ENCODE results near the gene IFITM5.
"Not testable (repeated sequence)": the region's sequence is repeated elsewhere in the genome, so short reads cannot be mapped to it uniquely, and the experiment has no call there.

IFITM5 gene

GRCh38 chr11:324156-324555 is 24.8 kb upstream of the IFITM5 start:
- TF ChIP-seq, protein P1, sequence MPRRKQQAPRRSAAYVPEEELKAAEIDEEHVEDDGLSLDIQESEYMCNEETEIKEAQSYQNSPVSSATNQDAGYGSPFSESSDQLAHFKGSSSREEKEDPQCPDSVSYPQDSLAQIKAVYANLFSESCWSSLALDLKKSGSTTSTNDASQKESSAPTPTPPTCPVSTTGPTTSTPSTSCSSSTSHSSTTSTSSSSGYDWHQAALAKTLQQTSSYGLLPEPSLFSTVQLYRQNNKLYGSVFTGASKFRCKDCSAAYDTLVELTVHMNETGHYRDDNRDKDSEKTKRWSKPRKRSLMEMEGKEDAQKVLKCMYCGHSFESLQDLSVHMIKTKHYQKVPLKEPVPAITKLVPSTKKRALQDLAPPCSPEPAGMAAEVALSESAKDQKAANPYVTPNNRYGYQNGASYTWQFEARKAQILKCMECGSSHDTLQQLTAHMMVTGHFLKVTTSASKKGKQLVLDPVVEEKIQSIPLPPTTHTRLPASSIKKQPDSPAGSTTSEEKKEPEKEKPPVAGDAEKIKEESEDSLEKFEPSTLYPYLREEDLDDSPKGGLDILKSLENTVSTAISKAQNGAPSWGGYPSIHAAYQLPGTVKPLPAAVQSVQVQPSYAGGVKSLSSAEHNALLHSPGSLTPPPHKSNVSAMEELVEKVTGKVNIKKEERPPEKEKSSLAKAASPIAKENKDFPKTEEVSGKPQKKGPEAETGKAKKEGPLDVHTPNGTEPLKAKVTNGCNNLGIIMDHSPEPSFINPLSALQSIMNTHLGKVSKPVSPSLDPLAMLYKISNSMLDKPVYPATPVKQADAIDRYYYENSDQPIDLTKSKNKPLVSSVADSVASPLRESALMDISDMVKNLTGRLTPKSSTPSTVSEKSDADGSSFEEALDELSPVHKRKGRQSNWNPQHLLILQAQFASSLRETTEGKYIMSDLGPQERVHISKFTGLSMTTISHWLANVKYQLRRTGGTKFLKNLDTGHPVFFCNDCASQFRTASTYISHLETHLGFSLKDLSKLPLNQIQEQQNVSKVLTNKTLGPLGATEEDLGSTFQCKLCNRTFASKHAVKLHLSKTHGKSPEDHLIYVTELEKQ (tag by site-specific recombination; IDR thresholded peaks at IDR 0.05; ENCODE audit: borderline replicate concordance) = no peak
- TF ChIP-seq ZNF37A (tag by site-specific recombination; IDR thresholded peaks at IDR 0.05) (no peak), HOXD13 (CRISPR knock-in tag; IDR thresholded peaks at IDR 0.05; ENCODE audit: borderline replicate concordance) (no peak), GLI4 (tag by site-specific recombination; IDR thresholded peaks at IDR 0.05) (no peak), ZSCAN16 (tag by site-specific recombination; IDR thresholded peaks at IDR 0.05) (no peak), ZNF248 (tag by site-specific recombination; IDR thresholded peaks at IDR 0.05) (no peak), ZNF354C (tag by site-specific recombination; IDR thresholded peaks at IDR 0.05; ENCODE audit: borderline replicate concordance, low read depth) (no peak), ZBTB7A (tag by site-specific recombination; IDR thresholded peaks at IDR 0.05; ENCODE audit: low read depth) (no peak), ZNF560 (tag by site-specific recombination; IDR thresholded peaks at IDR 0.05; ENCODE audit: borderline replicate concordance) (no peak)
- TF ChIP-seq, protein P2, sequence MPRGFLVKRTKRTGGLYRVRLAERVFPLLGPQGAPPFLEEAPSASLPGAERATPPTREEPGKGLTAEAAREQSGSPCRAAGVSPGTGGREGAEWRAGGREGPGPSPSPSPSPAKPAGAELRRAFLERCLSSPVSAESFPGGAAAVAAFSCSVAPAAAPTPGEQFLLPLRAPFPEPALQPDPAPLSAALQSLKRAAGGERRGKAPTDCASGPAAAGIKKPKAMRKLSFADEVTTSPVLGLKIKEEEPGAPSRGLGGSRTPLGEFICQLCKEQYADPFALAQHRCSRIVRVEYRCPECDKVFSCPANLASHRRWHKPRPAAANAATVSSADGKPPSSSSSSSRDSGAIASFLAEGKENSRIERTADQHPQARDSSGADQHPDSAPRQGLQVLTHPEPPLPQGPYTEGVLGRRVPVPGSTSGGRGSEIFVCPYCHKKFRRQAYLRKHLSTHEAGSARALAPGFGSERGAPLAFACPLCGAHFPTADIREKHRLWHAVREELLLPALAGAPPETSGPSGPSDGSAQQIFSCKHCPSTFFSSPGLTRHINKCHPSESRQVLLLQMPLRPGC (tag by site-specific recombination; IDR thresholded peaks at IDR 0.05) = no peak
- TF ChIP-seq, protein P3, sequence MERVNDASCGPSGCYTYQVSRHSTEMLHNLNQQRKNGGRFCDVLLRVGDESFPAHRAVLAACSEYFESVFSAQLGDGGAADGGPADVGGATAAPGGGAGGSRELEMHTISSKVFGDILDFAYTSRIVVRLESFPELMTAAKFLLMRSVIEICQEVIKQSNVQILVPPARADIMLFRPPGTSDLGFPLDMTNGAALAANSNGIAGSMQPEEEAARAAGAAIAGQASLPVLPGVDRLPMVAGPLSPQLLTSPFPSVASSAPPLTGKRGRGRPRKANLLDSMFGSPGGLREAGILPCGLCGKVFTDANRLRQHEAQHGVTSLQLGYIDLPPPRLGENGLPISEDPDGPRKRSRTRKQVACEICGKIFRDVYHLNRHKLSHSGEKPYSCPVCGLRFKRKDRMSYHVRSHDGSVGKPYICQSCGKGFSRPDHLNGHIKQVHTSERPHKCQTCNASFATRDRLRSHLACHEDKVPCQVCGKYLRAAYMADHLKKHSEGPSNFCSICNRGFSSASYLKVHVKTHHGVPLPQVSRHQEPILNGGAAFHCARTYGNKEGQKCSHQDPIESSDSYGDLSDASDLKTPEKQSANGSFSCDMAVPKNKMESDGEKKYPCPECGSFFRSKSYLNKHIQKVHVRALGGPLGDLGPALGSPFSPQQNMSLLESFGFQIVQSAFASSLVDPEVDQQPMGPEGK (tag by site-specific recombination; IDR thresholded peaks at IDR 0.05) = no peak
- POLR2A ChIA-PET = interaction anchor here (1.6 kb wide), 1 partner anchor 32 kb away, joined by 5 read pairs; no protein-coding TSS in a partner anchor
- Histone ChIP-seq H3K9me3 (ENCODE audit: control insufficient read depth, insufficient read depth, low read depth, low read length) (no peaks in the 10 kb centered on the region), H3K4me3 (ENCODE audit: low read depth, low read length) (no peak overlapping the region), H3K27ac (ENCODE audit: extremely low read depth, low read depth, low read length) (no peak overlapping the region), H3K36me3 (ENCODE audit: control insufficient read depth in 2 of 2, insufficient read depth in 1 of 2, low read length in 2 of 2) (no peaks in the 10 kb centered on the region), H3K4me1 (ENCODE audit: control insufficient read depth, insufficient read depth, low read length) (no peaks in the 10 kb centered on the region)
- CTCF ChIA-PET = interaction anchor here (0.6 kb wide), 1 partner anchor 72 kb away, joined by 4 read pairs; no protein-coding TSS in a partner anchor

- H3K36me3 ChIP-seq (ENCODE audit: control insufficient read depth in 2 of 2, insufficient read depth in 1 of 2, low read length in 2 of 2); H3K4me1 ChIP-seq (ENCODE audit: control insufficient read depth, insufficient read depth, low read length); H3K27ac ChIP-seq (ENCODE audit: extremely low read depth, low read depth, low read length); H3K4me3 ChIP-seq (ENCODE audit: low read depth, low read length); H3K9me3 ChIP-seq (ENCODE audit: control insufficient read depth, insufficient read depth, low read depth, low read length); POLR2A ChIA-PET: not testable (repeated sequence)
- CTCF ChIA-PET = interaction anchor here (1.4 kb wide), 1 partner anchor 10 kb away, joined by 5 read pairs; no protein-coding TSS in a partner anchor
Measured at GRCh38 chr11:319888-320273, 20.6 kb upstream of the IFITM5 start.

DNA sequence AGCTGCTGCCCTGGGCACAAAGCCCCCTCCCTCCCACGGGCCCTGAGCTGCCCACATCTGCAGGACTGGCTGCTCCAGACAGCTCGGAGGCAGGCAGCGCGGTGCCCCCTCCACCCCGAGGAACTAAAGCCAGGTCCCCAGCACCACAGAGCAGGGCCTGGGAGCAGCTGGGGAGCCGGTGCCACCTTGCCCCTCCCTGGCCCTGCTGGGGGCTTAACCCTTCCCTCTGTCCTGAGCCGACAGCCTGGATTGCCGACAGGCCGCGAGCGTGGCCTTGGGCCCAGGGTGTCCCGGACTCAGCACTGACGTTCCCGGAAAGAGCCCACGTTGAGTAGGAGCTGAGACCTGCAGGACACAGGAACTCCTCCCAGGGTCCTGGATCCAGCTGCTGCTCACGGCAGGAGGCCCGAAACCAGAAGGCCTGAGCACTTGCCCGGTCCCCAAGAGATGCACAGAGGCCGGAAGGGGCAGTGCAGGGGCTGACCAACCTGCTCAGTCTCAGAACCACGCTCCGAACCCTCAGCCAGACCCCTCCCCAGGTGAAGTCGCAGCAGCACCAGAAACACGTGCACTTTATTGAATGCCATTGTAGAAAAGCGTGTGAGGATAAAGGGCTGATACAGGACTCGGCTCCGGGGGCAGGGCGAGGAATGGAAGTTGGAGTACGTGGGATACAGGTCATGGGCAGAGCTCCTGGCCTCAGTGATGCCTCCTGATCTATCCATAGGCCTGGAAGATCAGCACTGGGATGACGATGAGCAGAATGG is 20.0 kb upstream of the IFITM5 start:
- H3K9me3 ChIP-seq (ENCODE audit: control insufficient read depth, insufficient read depth, low read depth, low read length); H3K36me3 ChIP-seq (ENCODE audit: control insufficient read depth in 2 of 2, insufficient read depth in 1 of 2, low read length in 2 of 2); POLR2A ChIA-PET; H3K4me3 ChIP-seq (ENCODE audit: low read depth, low read length); H3K27ac ChIP-seq (ENCODE audit: extremely low read depth, low read depth, low read length); H3K4me1 ChIP-seq (ENCODE audit: control insufficient read depth, insufficient read depth, low read length): not testable (repeated sequence)
- CTCF ChIA-PET = interaction anchor here (1.4 kb wide), 1 partner anchor 10 kb away, joined by 5 read pairs; no protein-coding TSS in a partner anchor
- peak; percentile 18 for TF ChIP-seq ZBTB26 (tag by site-specific recombination; optimal IDR thresholded peaks at IDR 0.05)

- H3K27ac ChIP-seq (ENCODE audit: extremely low read depth, low read depth, low read length); POLR2A ChIA-PET; H3K4me1 ChIP-seq (ENCODE audit: control insufficient read depth, insufficient read depth, low read length); H3K36me3 ChIP-seq (ENCODE audit: control insufficient read depth in 2 of 2, insufficient read depth in 1 of 2, low read length in 2 of 2); H3K9me3 ChIP-seq (ENCODE audit: control insufficient read depth, insufficient read depth, low read depth, low read length): not testable (repeated sequence)
- peak overlapping the region; percentile 27 for H3K4me3 ChIP-seq (ENCODE audit: low read depth, low read length)
- CTCF ChIA-PET = interaction anchor here (1.0 to 1.7 kb wide), 3 partner anchors 12 to 67 kb away, joined by 3 to 11 read pairs (median 4); partner anchors contain the start of gene IFITM2
Measured at GRCh38 chr11:318405-319120, 19.2 kb upstream of the IFITM5 start.

GRCh38 chr11:317668-318404 is 18.5 kb upstream of the IFITM5 start:
- H3K4me3 ChIP-seq (ENCODE audit: low read depth, low read length); H3K9me3 ChIP-seq (ENCODE audit: control insufficient read depth, insufficient read depth, low read depth, low read length); H3K4me1 ChIP-seq (ENCODE audit: control insufficient read depth, insufficient read depth, low read length); POLR2A ChIA-PET; H3K27ac ChIP-seq (ENCODE audit: extremely low read depth, low read depth, low read length); H3K36me3 ChIP-seq (ENCODE audit: control insufficient read depth in 2 of 2, insufficient read depth in 1 of 2, low read length in 2 of 2): not testable (repeated sequence)
- CTCF ChIA-PET = interaction anchor here (0.6 to 1.7 kb wide), 9 partner anchors 9 to 67 kb away, joined by 3 to 11 read pairs (median 3); partner anchors contain the start of gene IFITM2

All from HEK293 (cell line).